Measurements from ENCODE around the gene HAGH. TPM values are rescaled to one million over a fixed set of nuclear protein-coding genes. Genes with fewer than 3 reads are reported as not detected.

HAGH gene
- total and polyA plus RNA-seq, 9 of the 15 experiments (the other 6 are each of a cell fraction or from before 2014, with no cell fraction given), result 0.46 to 35.1 (median 16.8) TPM

DNA sequence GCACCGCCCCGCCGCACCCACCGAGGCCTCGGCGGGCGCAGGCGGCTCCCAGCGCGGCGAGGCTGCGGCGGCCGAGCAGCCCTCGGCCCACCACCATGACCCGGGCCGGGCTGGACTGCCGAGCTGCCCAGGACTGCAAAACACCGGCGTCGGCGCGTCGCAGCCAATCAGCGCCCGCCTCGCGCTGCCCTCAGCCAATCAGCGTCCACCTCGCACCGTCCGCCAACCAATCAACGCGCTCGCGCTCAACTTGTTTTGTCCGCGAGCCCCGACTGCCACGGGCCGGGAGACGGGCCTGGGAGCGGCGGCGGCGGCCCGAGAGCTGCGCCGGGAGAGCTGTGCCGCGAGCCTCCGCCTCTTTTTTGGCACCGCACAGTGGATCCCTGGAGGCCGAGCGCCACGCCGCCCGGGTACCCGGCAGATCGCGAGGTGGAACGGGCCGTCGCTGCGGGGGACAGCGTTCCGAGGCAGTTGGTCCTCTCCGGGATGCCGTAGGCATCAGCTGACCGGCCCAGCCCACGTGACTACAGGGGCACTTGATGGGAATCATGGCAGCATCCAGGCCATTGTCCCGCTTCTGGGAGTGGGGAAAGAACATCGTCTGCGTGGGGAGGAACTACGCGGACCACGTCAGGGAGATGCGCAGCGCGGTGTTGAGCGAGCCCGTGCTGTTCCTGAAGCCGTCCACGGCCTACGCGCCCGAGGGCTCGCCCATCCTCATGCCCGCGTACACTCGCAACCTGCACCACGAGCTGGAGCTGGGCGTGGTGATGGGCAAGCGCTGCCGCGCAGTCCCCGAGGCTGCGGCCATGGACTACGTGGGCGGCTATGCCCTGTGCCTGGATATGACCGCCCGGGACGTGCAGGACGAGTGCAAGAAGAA, at the start of gene HAGH, which contains the start of gene FAHD1 (continued):
- TF ChIP-seq, protein P1, sequence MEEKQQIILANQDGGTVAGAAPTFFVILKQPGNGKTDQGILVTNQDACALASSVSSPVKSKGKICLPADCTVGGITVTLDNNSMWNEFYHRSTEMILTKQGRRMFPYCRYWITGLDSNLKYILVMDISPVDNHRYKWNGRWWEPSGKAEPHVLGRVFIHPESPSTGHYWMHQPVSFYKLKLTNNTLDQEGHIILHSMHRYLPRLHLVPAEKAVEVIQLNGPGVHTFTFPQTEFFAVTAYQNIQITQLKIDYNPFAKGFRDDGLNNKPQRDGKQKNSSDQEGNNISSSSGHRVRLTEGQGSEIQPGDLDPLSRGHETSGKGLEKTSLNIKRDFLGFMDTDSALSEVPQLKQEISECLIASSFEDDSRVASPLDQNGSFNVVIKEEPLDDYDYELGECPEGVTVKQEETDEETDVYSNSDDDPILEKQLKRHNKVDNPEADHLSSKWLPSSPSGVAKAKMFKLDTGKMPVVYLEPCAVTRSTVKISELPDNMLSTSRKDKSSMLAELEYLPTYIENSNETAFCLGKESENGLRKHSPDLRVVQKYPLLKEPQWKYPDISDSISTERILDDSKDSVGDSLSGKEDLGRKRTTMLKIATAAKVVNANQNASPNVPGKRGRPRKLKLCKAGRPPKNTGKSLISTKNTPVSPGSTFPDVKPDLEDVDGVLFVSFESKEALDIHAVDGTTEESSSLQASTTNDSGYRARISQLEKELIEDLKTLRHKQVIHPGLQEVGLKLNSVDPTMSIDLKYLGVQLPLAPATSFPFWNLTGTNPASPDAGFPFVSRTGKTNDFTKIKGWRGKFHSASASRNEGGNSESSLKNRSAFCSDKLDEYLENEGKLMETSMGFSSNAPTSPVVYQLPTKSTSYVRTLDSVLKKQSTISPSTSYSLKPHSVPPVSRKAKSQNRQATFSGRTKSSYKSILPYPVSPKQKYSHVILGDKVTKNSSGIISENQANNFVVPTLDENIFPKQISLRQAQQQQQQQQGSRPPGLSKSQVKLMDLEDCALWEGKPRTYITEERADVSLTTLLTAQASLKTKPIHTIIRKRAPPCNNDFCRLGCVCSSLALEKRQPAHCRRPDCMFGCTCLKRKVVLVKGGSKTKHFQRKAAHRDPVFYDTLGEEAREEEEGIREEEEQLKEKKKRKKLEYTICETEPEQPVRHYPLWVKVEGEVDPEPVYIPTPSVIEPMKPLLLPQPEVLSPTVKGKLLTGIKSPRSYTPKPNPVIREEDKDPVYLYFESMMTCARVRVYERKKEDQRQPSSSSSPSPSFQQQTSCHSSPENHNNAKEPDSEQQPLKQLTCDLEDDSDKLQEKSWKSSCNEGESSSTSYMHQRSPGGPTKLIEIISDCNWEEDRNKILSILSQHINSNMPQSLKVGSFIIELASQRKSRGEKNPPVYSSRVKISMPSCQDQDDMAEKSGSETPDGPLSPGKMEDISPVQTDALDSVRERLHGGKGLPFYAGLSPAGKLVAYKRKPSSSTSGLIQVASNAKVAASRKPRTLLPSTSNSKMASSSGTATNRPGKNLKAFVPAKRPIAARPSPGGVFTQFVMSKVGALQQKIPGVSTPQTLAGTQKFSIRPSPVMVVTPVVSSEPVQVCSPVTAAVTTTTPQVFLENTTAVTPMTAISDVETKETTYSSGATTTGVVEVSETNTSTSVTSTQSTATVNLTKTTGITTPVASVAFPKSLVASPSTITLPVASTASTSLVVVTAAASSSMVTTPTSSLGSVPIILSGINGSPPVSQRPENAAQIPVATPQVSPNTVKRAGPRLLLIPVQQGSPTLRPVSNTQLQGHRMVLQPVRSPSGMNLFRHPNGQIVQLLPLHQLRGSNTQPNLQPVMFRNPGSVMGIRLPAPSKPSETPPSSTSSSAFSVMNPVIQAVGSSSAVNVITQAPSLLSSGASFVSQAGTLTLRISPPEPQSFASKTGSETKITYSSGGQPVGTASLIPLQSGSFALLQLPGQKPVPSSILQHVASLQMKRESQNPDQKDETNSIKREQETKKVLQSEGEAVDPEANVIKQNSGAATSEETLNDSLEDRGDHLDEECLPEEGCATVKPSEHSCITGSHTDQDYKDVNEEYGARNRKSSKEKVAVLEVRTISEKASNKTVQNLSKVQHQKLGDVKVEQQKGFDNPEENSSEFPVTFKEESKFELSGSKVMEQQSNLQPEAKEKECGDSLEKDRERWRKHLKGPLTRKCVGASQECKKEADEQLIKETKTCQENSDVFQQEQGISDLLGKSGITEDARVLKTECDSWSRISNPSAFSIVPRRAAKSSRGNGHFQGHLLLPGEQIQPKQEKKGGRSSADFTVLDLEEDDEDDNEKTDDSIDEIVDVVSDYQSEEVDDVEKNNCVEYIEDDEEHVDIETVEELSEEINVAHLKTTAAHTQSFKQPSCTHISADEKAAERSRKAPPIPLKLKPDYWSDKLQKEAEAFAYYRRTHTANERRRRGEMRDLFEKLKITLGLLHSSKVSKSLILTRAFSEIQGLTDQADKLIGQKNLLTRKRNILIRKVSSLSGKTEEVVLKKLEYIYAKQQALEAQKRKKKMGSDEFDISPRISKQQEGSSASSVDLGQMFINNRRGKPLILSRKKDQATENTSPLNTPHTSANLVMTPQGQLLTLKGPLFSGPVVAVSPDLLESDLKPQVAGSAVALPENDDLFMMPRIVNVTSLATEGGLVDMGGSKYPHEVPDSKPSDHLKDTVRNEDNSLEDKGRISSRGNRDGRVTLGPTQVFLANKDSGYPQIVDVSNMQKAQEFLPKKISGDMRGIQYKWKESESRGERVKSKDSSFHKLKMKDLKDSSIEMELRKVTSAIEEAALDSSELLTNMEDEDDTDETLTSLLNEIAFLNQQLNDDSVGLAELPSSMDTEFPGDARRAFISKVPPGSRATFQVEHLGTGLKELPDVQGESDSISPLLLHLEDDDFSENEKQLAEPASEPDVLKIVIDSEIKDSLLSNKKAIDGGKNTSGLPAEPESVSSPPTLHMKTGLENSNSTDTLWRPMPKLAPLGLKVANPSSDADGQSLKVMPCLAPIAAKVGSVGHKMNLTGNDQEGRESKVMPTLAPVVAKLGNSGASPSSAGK (IDR thresholded peaks at IDR 0.05), result peak; percentile 91
- TF ChIP-seq, protein P2, sequence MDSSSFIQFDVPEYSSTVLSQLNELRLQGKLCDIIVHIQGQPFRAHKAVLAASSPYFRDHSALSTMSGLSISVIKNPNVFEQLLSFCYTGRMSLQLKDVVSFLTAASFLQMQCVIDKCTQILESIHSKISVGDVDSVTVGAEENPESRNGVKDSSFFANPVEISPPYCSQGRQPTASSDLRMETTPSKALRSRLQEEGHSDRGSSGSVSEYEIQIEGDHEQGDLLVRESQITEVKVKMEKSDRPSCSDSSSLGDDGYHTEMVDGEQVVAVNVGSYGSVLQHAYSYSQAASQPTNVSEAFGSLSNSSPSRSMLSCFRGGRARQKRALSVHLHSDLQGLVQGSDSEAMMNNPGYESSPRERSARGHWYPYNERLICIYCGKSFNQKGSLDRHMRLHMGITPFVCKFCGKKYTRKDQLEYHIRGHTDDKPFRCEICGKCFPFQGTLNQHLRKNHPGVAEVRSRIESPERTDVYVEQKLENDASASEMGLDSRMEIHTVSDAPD (CRISPR knock-in tag; IDR thresholded peaks at IDR 0.05), result no peak
- no peak for TF ChIP-seq FOXJ3 (CRISPR knock-in tag; IDR thresholded peaks at IDR 0.05)
- no peak for TF ChIP-seq SMARCB1 (IDR thresholded peaks at IDR 0.05; ENCODE audit: insufficient read length, low read depth)
- no peak for TF ChIP-seq TEAD2 (tag; IDR thresholded peaks at IDR 0.05)
- TF ChIP-seq CTBP1 (IDR thresholded peaks at IDR 0.05; ENCODE audit: borderline replicate concordance), result peak; percentile 97
- peak; percentile 93 for TF ChIP-seq PCBP1 (IDR thresholded peaks at IDR 0.05; ENCODE audit: low read depth, low read length, poor library complexity, severe bottlenecking)
- TF ChIP-seq, protein P3, sequence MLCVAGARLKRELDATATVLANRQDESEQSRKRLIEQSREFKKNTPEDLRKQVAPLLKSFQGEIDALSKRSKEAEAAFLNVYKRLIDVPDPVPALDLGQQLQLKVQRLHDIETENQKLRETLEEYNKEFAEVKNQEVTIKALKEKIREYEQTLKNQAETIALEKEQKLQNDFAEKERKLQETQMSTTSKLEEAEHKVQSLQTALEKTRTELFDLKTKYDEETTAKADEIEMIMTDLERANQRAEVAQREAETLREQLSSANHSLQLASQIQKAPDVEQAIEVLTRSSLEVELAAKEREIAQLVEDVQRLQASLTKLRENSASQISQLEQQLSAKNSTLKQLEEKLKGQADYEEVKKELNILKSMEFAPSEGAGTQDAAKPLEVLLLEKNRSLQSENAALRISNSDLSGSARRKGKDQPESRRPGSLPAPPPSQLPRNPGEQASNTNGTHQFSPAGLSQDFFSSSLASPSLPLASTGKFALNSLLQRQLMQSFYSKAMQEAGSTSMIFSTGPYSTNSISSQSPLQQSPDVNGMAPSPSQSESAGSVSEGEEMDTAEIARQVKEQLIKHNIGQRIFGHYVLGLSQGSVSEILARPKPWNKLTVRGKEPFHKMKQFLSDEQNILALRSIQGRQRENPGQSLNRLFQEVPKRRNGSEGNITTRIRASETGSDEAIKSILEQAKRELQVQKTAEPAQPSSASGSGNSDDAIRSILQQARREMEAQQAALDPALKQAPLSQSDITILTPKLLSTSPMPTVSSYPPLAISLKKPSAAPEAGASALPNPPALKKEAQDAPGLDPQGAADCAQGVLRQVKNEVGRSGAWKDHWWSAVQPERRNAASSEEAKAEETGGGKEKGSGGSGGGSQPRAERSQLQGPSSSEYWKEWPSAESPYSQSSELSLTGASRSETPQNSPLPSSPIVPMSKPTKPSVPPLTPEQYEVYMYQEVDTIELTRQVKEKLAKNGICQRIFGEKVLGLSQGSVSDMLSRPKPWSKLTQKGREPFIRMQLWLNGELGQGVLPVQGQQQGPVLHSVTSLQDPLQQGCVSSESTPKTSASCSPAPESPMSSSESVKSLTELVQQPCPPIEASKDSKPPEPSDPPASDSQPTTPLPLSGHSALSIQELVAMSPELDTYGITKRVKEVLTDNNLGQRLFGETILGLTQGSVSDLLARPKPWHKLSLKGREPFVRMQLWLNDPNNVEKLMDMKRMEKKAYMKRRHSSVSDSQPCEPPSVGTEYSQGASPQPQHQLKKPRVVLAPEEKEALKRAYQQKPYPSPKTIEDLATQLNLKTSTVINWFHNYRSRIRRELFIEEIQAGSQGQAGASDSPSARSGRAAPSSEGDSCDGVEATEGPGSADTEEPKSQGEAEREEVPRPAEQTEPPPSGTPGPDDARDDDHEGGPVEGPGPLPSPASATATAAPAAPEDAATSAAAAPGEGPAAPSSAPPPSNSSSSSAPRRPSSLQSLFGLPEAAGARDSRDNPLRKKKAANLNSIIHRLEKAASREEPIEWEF (CRISPR knock-in tag; IDR thresholded peaks at IDR 0.05), result no peak

All from K562 (cell line).